H9 (cell line): Measurements from ENCODE around the gene COL4A1. TPM values are rescaled to one million over a fixed set of nuclear protein-coding genes. Genes with fewer than 3 reads are reported as not detected.

ENCODE experiments used
- DNase-seq: peaks from one replicate; pipeline ENCODE4 v3.0.0-alpha.2; 2017
- H2AFZ ChIP-seq: one replicate; pipeline ENCODE4 v1.6.1; 2013; ENCODE audit warnings: mild to moderate bottlenecking, low read length, control low read depth, moderate library complexity
- H2AK5ac ChIP-seq: 2 replicates; pipeline ENCODE4 v1.6.1; 2013; ENCODE audit warnings: low read length, control low read depth, mixed read lengths; ENCODE audit not compliant: insufficient read length
- H2BK120ac ChIP-seq: one replicate; pipeline ENCODE4 v1.6.1; 2013; ENCODE audit warnings: low read depth, mild to moderate bottlenecking, low read length, control low read depth, inconsistent platforms; ENCODE audit not compliant: poor library complexity, severe bottlenecking
- H2BK12ac ChIP-seq: 2 replicates; pipeline ENCODE4 v1.6.1; 2013; ENCODE audit warnings: low read length, control low read depth, mixed read lengths, low read depth; ENCODE audit not compliant: insufficient read length
- H2BK15ac ChIP-seq: 2 replicates; pipeline ENCODE4 v1.6.1; 2013; ENCODE audit warnings: low read depth, low read length, control low read depth
- H2BK20ac ChIP-seq: one replicate; pipeline ENCODE4 v1.6.1; 2013; ENCODE audit warnings: low read depth, mild to moderate bottlenecking, low read length, control low read depth, inconsistent platforms; ENCODE audit not compliant: poor library complexity, severe bottlenecking
- H2BK5ac ChIP-seq: 2 replicates; pipeline ENCODE4 v1.6.1; 2013; ENCODE audit warnings: low read length, control low read depth, mixed read lengths; ENCODE audit not compliant: insufficient read length
- H3K14ac ChIP-seq: 2 replicates; pipeline ENCODE4 v1.6.1; 2013; ENCODE audit warnings: low read length, control low read depth; ENCODE audit not compliant: insufficient read depth
- H3K18ac ChIP-seq: 2 replicates; pipeline ENCODE4 v1.6.1; 2013; ENCODE audit warnings: low read depth, mild to moderate bottlenecking, mixed read lengths, low read length, control low read depth; ENCODE audit not compliant: insufficient read length
- H3K23ac ChIP-seq: 2 replicates; pipeline ENCODE4 v1.6.1; 2013; ENCODE audit warnings: low read length, control low read depth, mixed read lengths, low read depth; ENCODE audit not compliant: insufficient read length
- H3K23me2 ChIP-seq: 2 replicates; pipeline ENCODE4 v1.6.1; 2013; ENCODE audit warnings: low read depth, mild to moderate bottlenecking, mixed read lengths, low read length, control low read depth; ENCODE audit not compliant: insufficient read length, poor library complexity, severe bottlenecking
- H3K27ac ChIP-seq: 2 replicates; pipeline ENCODE4 v1.5.1; 2013; ENCODE audit warnings: low read length, control low read depth, mixed read lengths, low read depth; ENCODE audit not compliant: insufficient read length
- H3K27me3 ChIP-seq: 2 replicates; pipeline ENCODE4 v1.6.1; 2013; ENCODE audit warnings: low read length, control low read depth, inconsistent platforms; ENCODE audit not compliant: insufficient read depth
- H3K4ac ChIP-seq: 2 replicates; pipeline ENCODE4 v1.6.1; 2013; ENCODE audit warnings: low read depth, mild to moderate bottlenecking, control low read depth, inconsistent platforms, low read length, moderate library complexity
- H3K4me1 ChIP-seq: 2 replicates; pipeline ENCODE4 v1.6.1; 2013; ENCODE audit warnings: low read length, control low read depth, inconsistent platforms; ENCODE audit not compliant: insufficient read depth
- H3K4me2 ChIP-seq: 2 replicates; pipeline ENCODE4 v1.6.1; 2013; ENCODE audit warnings: low read length, control low read depth, mixed read lengths; ENCODE audit not compliant: insufficient read length, insufficient read depth
- H3K56ac ChIP-seq: 2 replicates; pipeline ENCODE4 v1.6.1; 2013; ENCODE audit warnings: low read depth, mild to moderate bottlenecking, mixed read lengths, low read length, control low read depth; ENCODE audit not compliant: insufficient read length
- H3K79me1 ChIP-seq: 2 replicates; pipeline ENCODE4 v1.6.1; 2013; ENCODE audit warnings: low read depth, mild to moderate bottlenecking, moderate library complexity, low read length, control low read depth, inconsistent platforms; ENCODE audit not compliant: insufficient read depth, poor library complexity, severe bottlenecking
- H3K79me2 ChIP-seq: 2 replicates; pipeline ENCODE4 v1.6.1; 2013; ENCODE audit warnings: low read length, control low read depth, inconsistent platforms; ENCODE audit not compliant: insufficient read depth
- H3K9ac ChIP-seq: 2 replicates; pipeline ENCODE4 v1.6.1; 2013; ENCODE audit warnings: low read length, control low read depth, mixed read lengths; ENCODE audit not compliant: insufficient read length; ENCODE audit errors: extremely low read depth
- H3K9me3 ChIP-seq: one replicate; pipeline ENCODE4 v1.6.1; 2013; ENCODE audit warnings: low read depth, low read length, inconsistent platforms; ENCODE audit not compliant: control insufficient read depth
- H3T11ph ChIP-seq: one replicate; pipeline ENCODE4 v1.6.1; 2013; ENCODE audit warnings: mild to moderate bottlenecking, low read length, control low read depth, inconsistent platforms
- H4K20me1 ChIP-seq: one replicate; pipeline ENCODE4 v1.6.1; 2013; ENCODE audit not compliant: control insufficient read depth, insufficient read length, insufficient read depth
- H4K5ac ChIP-seq: 2 replicates; pipeline ENCODE4 v1.6.1; 2013; ENCODE audit warnings: low read depth, mild to moderate bottlenecking, mixed read lengths, low read length, control low read depth; ENCODE audit not compliant: insufficient read length
- H4K8ac ChIP-seq: replicated peaks from 2 replicates; pipeline ENCODE4 v1.6.1; 2013; ENCODE audit warnings: low read length, control low read depth, mixed read lengths, low read depth; ENCODE audit not compliant: insufficient read length
- H4K91ac ChIP-seq: 2 replicates; pipeline ENCODE4 v1.6.1; 2013; ENCODE audit warnings: low read depth, mild to moderate bottlenecking, moderate library complexity, mixed read lengths, low read length, control low read depth; ENCODE audit not compliant: insufficient read length
- H3K27ac Mint-ChIP-seq, 3 experiments: 2 replicates in 2 of 3; 3 replicates in 1 of 3; pipeline ENCODE4 v1.8.0; 2020 to 2021; ENCODE audit warnings: mixed read lengths in 3 of 3, mild to moderate bottlenecking in 1 of 3, moderate library complexity in 1 of 3
- H3K27me3 Mint-ChIP-seq: 2 replicates; pipeline ENCODE4 v1.8.0; 2021; ENCODE audit warnings: low read depth, mild to moderate bottlenecking, moderate library complexity, mixed read lengths
- H3K36me3 Mint-ChIP-seq, 3 experiments: 2 replicates in 2 of 3; 3 replicates in 1 of 3; pipeline ENCODE4 v1.8.0; 2020 to 2021; ENCODE audit warnings: low read depth in 3 of 3, mixed read lengths in 3 of 3; ENCODE audit not compliant: insufficient read depth in 1 of 3
- H3K4me1 Mint-ChIP-seq, 2 experiments: 2 replicates each; pipeline ENCODE4 v1.8.0; 2020; ENCODE audit warnings: mixed read lengths in 2 of 2
- H3K4me3 Mint-ChIP-seq, 2 experiments: 2 replicates in 1 of 2; 3 replicates in 1 of 2; pipeline ENCODE4 v1.8.0; 2020 to 2021; ENCODE audit warnings: mild to moderate bottlenecking in 2 of 2, mixed read lengths in 2 of 2, moderate library complexity in 1 of 2
- H3K9me3 Mint-ChIP-seq, 2 experiments: 2 replicates in 1 of 2; 3 replicates in 1 of 2; pipeline ENCODE4 v1.8.0; 2020; ENCODE audit warnings: mild to moderate bottlenecking in 2 of 2, mixed read lengths in 2 of 2, moderate library complexity in 1 of 2
- WGBS: extraction: QIAGEN DNeasy Blood & Tissue Kit; methylation state at CpG from one replicate; pipeline ENCODE4 v1.1.7; 2013; ENCODE audit warnings: missing lambda C conversion rate, low lambda C conversion rate, mixed read lengths; ENCODE audit not compliant: insufficient read length; ENCODE audit errors: extremely low coverage; 5-methylcytosine and 5-hydroxymethylcytosine counted together
- total RNA-seq: library from RNA; stranded (reverse); gene quantifications from 2 replicates; pipeline ENCODE4 v1.2.1, GENCODE V29; 2021
- TF ChIP-seq, protein P1 (sequence below): fragments of 200-600 bp; sonication (generic); conservative IDR thresholded peaks from 3 replicates; pipeline ENCODE4 v1.8.0; 2021; ENCODE audit warnings: antibody characterized with exemption, mild to moderate bottlenecking

COL4A1 gene
- total RNA-seq, 1 experiment from 2014 or later: 73.1 TPM

DNA sequence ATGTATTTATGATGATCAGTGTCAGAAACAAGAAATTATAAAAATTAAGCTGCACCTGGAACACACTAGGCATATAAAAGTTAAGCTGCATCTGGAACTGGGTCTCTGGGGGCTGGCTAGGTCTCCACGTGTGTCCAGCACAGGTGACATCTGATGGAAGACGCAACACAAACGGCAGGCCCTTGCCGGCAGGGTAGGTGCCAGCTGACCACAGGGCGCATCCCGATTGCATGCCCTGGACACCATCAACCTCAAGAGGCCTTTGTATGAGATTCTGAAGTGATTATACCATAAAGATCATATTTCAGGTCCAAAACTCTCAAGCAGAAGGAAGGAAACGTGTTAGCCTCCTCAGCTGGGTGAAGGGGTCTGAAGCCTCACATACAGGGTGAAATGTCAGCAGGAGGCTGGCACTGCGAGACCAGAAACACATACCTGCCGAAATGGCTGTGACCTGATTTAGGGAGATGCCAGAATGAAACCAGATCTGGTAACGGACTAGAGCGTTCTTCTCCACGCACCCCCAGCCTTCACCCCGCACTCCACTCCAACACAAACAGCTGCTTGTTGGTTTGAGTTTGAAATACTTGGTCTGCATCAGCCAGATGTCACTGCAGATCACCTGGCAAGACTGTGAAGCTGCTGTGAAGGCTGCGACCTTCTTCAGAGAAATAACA lies 37.3 kb downstream of the COL4A1 start:
- no peak overlapping the region for H2AK5ac ChIP-seq
- no peak overlapping the region for H2AFZ ChIP-seq
- H2BK12ac ChIP-seq: no peak overlapping the region
- H4K5ac ChIP-seq: no peak overlapping the region
- H3K27me3 ChIP-seq: no peaks in the 10 kb centered on the region
- Mint-ChIP-seq H3K4me1 (peaks cover 47 to 53% of the 10 kb centered on the region in 2 experiments), H3K36me3 (no peaks in the 10 kb centered on the region), H3K9me3 (no peaks in the 10 kb centered on the region), H3K27me3 (no peaks in the 10 kb centered on the region; the same call in 1 of the 2 replicates), H3K4me3 (no peak overlapping the region), H3K27ac (no peak overlapping the region)
- TF ChIP-seq, protein P1, sequence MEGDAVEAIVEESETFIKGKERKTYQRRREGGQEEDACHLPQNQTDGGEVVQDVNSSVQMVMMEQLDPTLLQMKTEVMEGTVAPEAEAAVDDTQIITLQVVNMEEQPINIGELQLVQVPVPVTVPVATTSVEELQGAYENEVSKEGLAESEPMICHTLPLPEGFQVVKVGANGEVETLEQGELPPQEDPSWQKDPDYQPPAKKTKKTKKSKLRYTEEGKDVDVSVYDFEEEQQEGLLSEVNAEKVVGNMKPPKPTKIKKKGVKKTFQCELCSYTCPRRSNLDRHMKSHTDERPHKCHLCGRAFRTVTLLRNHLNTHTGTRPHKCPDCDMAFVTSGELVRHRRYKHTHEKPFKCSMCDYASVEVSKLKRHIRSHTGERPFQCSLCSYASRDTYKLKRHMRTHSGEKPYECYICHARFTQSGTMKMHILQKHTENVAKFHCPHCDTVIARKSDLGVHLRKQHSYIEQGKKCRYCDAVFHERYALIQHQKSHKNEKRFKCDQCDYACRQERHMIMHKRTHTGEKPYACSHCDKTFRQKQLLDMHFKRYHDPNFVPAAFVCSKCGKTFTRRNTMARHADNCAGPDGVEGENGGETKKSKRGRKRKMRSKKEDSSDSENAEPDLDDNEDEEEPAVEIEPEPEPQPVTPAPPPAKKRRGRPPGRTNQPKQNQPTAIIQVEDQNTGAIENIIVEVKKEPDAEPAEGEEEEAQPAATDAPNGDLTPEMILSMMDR: no peak
- peaks cover 3% of the 10 kb centered on the region; the same call in 1 of the 2 replicates for H3K79me2 ChIP-seq
- no peak overlapping the region for H3K4me2 ChIP-seq
- WGBS: no CpG with 5 or more reads among the region's 14 CpGs
- peaks cover 13% of the 10 kb centered on the region for H3K4me1 ChIP-seq
- H3K14ac ChIP-seq: no peak overlapping the region
- H4K20me1 ChIP-seq: no peaks in the 10 kb centered on the region
- no peak overlapping the region for H2BK120ac ChIP-seq
- no peaks in the 10 kb centered on the region for H3K9me3 ChIP-seq
- H3K23ac ChIP-seq: no peak overlapping the region
- no peak overlapping the region for H2BK20ac ChIP-seq
- no peak overlapping the region for H3K27ac ChIP-seq
- no peak overlapping the region for H3K4ac ChIP-seq
- H3T11ph ChIP-seq: no peak overlapping the region
- H3K79me1 ChIP-seq: peaks cover 4% of the 10 kb centered on the region
- H2BK15ac ChIP-seq: no peak overlapping the region
- no peak overlapping the region for H2BK5ac ChIP-seq
- H3K9ac ChIP-seq: no peak overlapping the region
- H3K23me2 ChIP-seq: no peaks in the 10 kb centered on the region
- no peak overlapping the region for H3K56ac ChIP-seq
- no peak overlapping the region for H3K18ac ChIP-seq
- no peak overlapping the region for H4K8ac ChIP-seq
- DNase-seq: no peak
- no peak overlapping the region for H4K91ac ChIP-seq
